Measurements from ENCODE around the gene TAF3.

Gene TAF3

GRCh38 chr10:8048281-8049008 is 230.1 kb downstream of the TAF3 start:
- no peak for DNase-seq

GRCh38 chr10:8049045-8049864 is 230.9 kb downstream of the TAF3 start:
- no peak for DNase-seq

GRCh38 chr10:8049865-8050555 is 231.7 kb downstream of the TAF3 start:
- DNase-seq: no peak

GRCh38 chr10:8050556-8051108 is 232.3 kb downstream of the TAF3 start:
- no peak for DNase-seq

- no peak for DNase-seq
Observed at GRCh38 chr10:8051109-8051821, 233.0 kb downstream of the TAF3 start.

- no peak for DNase-seq
Observed at GRCh38 chr10:8051851-8052257, 233.5 kb downstream of the TAF3 start.

GRCh38 chr10:8052341-8052955 is 234.1 kb downstream of the TAF3 start:
- DNase-seq: no peak

GRCh38 chr10:8052956-8053445 is 234.7 kb downstream of the TAF3 start:
- DNase-seq: no peak

- DNase-seq: peak; percentile 88 to 92
Observed at GRCh38 chr10:8053446-8054243, 235.3 kb downstream of the TAF3 start.

GRCh38 chr10:8054244-8054493 is 235.9 kb downstream of the TAF3 start:
- DNase-seq: no peak

GRCh38 chr10:8054494-8055407 is 236.4 kb downstream of the TAF3 start, which contains the start of gene GATA3:
Gene GATA3, plus strand, starts transcription at chr10:8054688. Its CDS starts 968 bp downstream, at chr10:8055656.
- peak; percentile 30 to 44 for DNase-seq

- DNase-seq: no peak
Observed at GRCh38 chr10:8055420-8056349, 237.4 kb downstream of the TAF3 start.

GRCh38 chr10:8056378-8056777 is 238.1 kb downstream of the TAF3 start:
- no peak for DNase-seq

- DNase-seq: no peak
Observed at GRCh38 chr10:8056871-8057331, 238.6 kb downstream of the TAF3 start.

GRCh38 chr10:8057636-8058273 is 239.4 kb downstream of the TAF3 start:
- DNase-seq: no peak

GRCh38 chr10:8058274-8059111 is 240.2 kb downstream of the TAF3 start:
- DNase-seq: no peak
